GM12801 (cell line): Measurements from ENCODE around the gene CGB5.

Experiments
- TF ChIP-seq, protein P1 (sequence below): IDR thresholded peaks from one replicate; pipeline ENCODE4 v1.5.1; 2011; ENCODE audit warnings: control low read depth; ENCODE audit not compliant: insufficient read length; ENCODE audit errors: extremely low read depth

Gene CGB5

GRCh38 chr19:49085020-49085867, 41.6 kb downstream of the CGB5 start, which contains the start of gene SNRNP70:
Gene SNRNP70, plus strand, starts transcription at chr19:49085451. Its CDS starts 964 bp downstream, at chr19:49086415.
- TF ChIP-seq, protein P1, sequence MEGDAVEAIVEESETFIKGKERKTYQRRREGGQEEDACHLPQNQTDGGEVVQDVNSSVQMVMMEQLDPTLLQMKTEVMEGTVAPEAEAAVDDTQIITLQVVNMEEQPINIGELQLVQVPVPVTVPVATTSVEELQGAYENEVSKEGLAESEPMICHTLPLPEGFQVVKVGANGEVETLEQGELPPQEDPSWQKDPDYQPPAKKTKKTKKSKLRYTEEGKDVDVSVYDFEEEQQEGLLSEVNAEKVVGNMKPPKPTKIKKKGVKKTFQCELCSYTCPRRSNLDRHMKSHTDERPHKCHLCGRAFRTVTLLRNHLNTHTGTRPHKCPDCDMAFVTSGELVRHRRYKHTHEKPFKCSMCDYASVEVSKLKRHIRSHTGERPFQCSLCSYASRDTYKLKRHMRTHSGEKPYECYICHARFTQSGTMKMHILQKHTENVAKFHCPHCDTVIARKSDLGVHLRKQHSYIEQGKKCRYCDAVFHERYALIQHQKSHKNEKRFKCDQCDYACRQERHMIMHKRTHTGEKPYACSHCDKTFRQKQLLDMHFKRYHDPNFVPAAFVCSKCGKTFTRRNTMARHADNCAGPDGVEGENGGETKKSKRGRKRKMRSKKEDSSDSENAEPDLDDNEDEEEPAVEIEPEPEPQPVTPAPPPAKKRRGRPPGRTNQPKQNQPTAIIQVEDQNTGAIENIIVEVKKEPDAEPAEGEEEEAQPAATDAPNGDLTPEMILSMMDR: no peak

- TF ChIP-seq, protein P1: no peak
These were observed 42.2 kb downstream of the CGB5 start for GRCh38 chr19:49085868-49086232.

DNA sequence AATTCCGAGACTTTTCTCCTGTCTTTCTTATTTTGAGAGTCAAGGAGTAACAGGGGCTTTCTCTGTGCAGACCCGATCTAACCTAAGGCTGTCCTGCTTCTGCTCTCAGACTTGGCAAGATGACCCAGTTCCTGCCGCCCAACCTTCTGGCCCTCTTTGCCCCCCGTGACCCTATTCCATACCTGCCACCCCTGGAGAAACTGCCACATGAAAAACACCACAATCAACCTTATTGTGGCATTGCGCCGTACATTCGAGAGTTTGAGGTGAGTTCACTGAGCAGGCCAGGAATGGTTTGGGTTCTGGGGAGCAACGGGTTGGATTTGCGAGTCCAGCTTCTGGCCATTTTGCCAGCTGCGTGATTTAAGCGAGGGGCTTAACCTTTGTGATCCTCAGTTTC, 42.6 kb downstream of the CGB5 start:
- TF ChIP-seq, protein P1: no peak

GRCh38 chr19:49091391-49092038, 47.9 kb downstream of the CGB5 start:
- TF ChIP-seq, protein P1: no peak

- TF ChIP-seq, protein P1: no peak
These were observed 49.0 kb downstream of the CGB5 start for GRCh38 chr19:49092686-49093085.
